ENCODE measurements around the gene PBX4. TPM values are rescaled to one million over a fixed set of nuclear protein-coding genes. Genes with fewer than 3 reads are reported as not detected.

PBX4 gene
- total and polyA plus RNA-seq, 11 donors, result 0.43 to 0.69 (median 0.53) TPM; not detected in 8

- ATAC-seq, result peak; percentile 66 to 81 (median 72)
- H3K36me3 ChIP-seq, result peaks cover 7 to 100% (median 99%) of the 10 kb centered on the region in 9 donors
- DNase-seq, result peak in 4 of 5 donors; percentile 53 to 84 (median 70)
These were observed 32.6 kb upstream of the PBX4 start for GRCh38 chr19:19651076-19651475.

GRCh38 chr19:19650331-19650730 is 31.8 kb upstream of the PBX4 start:
- DNase-seq (peak in 1 of 5 donors; percentile 15), ATAC-seq (no peak)
- 88 to 100% (median 95%) methylated on average over 6 to 9 of the region's 9 CpGs for WGBS, 4 donors
- H3K4me3 ChIP-seq, result no peak overlapping the region
- no peak for TF ChIP-seq CTCF (IDR thresholded peaks at IDR 0.05)
- no peak for TF ChIP-seq POLR2A (IDR thresholded peaks at IDR 0.05)
- H3K4me1 ChIP-seq, result peaks cover 0 to 10% (median 0%) of the 10 kb centered on the region in 12 donors
- no peak overlapping the region for H3K27ac ChIP-seq
- intact Hi-C loops (cut with DNase I), result no loop called here
- no peaks in the 10 kb centered on the region for H3K9me3 ChIP-seq
- no peaks in the 10 kb centered on the region for H3K27me3 ChIP-seq
- H3K36me3 ChIP-seq, result peaks cover 7 to 100% (median 99%) of the 10 kb centered on the region in 9 donors

More at GRCh38 chr19:19651076-19651475, 32.6 kb upstream of the PBX4 start:
- Histone ChIP-seq H3K4me3 (no peak overlapping the region), H3K27ac (peak overlapping the region in 1 of 12 donors; percentile 16), H3K27me3 (no peaks in the 10 kb centered on the region), H3K9me3 (no peaks in the 10 kb centered on the region), H3K4me1 (peaks cover 0 to 10% (median 0%) of the 10 kb centered on the region in 12 donors)
- TF ChIP-seq POLR2A (IDR thresholded peaks at IDR 0.05), result no peak
- WGBS, 4 donors, result 35 to 52% (median 44%) methylated on average over 12 to 13 of the region's 13 CpGs
- intact Hi-C loops (cut with DNase I), result no loop called here

- no peaks in the 10 kb centered on the region for H3K27me3 ChIP-seq
- no peak overlapping the region for H3K4me3 ChIP-seq
- DNase-seq, result peak in 1 of 5 donors; percentile 14
- H3K36me3 ChIP-seq, result peaks cover 3 to 100% (median 98%) of the 10 kb centered on the region in 9 donors
- peaks cover 0 to 10% (median 0%) of the 10 kb centered on the region in 12 donors for H3K4me1 ChIP-seq
- WGBS, 4 donors, result 95 to 100% (median 97%) methylated on average over 6 to 22 of the region's 22 CpGs
- no peaks in the 10 kb centered on the region for H3K9me3 ChIP-seq
- intact Hi-C loops (cut with DNase I), result no loop called here
- no peak overlapping the region for H3K27ac ChIP-seq
- TF ChIP-seq CTCF (IDR thresholded peaks at IDR 0.05) (no peak), POLR2A (IDR thresholded peaks at IDR 0.05) (no peak)
- ATAC-seq, result no peak
These were observed 31.1 kb upstream of the PBX4 start for GRCh38 chr19:19649580-19649995.

GRCh38 chr19:19649155-19649554 is 30.7 kb upstream of the PBX4 start:
- H3K4me1 ChIP-seq, result peaks cover 0 to 10% (median 0%) of the 10 kb centered on the region in 12 donors
- H3K36me3 ChIP-seq, result peaks cover 3 to 100% (median 94%) of the 10 kb centered on the region in 9 donors
- intact Hi-C loops (cut with DNase I), result no loop called here
- H3K27me3 ChIP-seq, result no peaks in the 10 kb centered on the region
- WGBS, 4 donors, result 76 to 92% (median 85%) methylated on average over 6 of the region's 6 CpGs
- no peak overlapping the region for H3K27ac ChIP-seq
- H3K9me3 ChIP-seq, result no peaks in the 10 kb centered on the region
- no peak overlapping the region for H3K4me3 ChIP-seq
- ATAC-seq (no peak), DNase-seq (no peak)
- no peak for TF ChIP-seq CTCF (IDR thresholded peaks at IDR 0.05)
- TF ChIP-seq POLR2A (IDR thresholded peaks at IDR 0.05), result no peak

Data from heart left ventricle (tissue), 16 donors.